K562 (cell line): ENCODE data around the gene YTHDC2. TPM values are rescaled to one million over a fixed set of nuclear protein-coding genes. Genes with fewer than 3 reads are reported as not detected.

Experiments used
- ATAC-seq: fragments of 200-7000 bp; cut with Tn5 transposase; 3 replicates; pipeline ENCODE4 v1.9.1; 2020; ENCODE audit warnings: moderate library complexity
- BruUV-seq: library from RNA; stranded (reverse); fragments of 400-500 nt; replicated peaks from 2 replicates; lab custom pipeline; 2021; lab: Mats Ljungman, UMichigan
- CTCF ChIA-PET: fragments of 300-600 bp; formaldehyde crosslinking; extraction: SDS; loops from one replicate; lab custom pipeline; 2021; ENCODE audit warnings: low intra/inter-chr PET ratio; lab: Yijun Ruan, JAX
- POLR2A ChIA-PET: fragments of 300-600, 350-650 bp; sonication (Branson Sonifier 250); formaldehyde crosslinking; extraction: SDS; loops from one replicate; lab custom pipeline; 2021; ENCODE audit warnings: antibody characterized with exemption, inconsistent platforms; lab: Yijun Ruan, JAX
- DNase-seq, 4 experiments: peaks; one replicate each; pipeline versions ENCODE4 v3.0.0 to v3.0.0-alpha.2; 2011 to 2018; ENCODE audit warnings: low spot score in 3 of 4, mixed read lengths in 3 of 4; ENCODE audit errors: extremely low read depth in 1 of 4
- FAIRE-seq: peaks from 2 replicates; lab custom pipeline; 2011; peaks lifted over from hg19 to GRCh38; lab: Jason Lieb, UNC
- H2AFZ ChIP-seq: 2 replicates; pipeline ENCODE4 v1.6.0; 2011; ENCODE audit warnings: low read depth, low read length, control low read depth, inconsistent platforms
- H3K27ac ChIP-seq: fragments of 200-600 bp; 3 replicates; pipeline ENCODE4 v1.8.0; 2011; ENCODE audit warnings: low read depth, mild to moderate bottlenecking, control low read depth, inconsistent platforms, low read length, moderate library complexity, mixed read lengths; ENCODE audit errors: extremely low read depth
- H3K27me3 ChIP-seq, 2 experiments: fragments of 300-600 bp in 1 of 2; 2 replicates in 1 of 2; 3 replicates in 1 of 2; pipeline versions ENCODE4 v1.6.0 to v1.8.0; 2011; ENCODE audit warnings: inconsistent platforms in 2 of 2, low read length in 2 of 2, mild to moderate bottlenecking in 1 of 2, mixed read lengths in 1 of 2, moderate library complexity in 1 of 2; ENCODE audit not compliant: control insufficient read depth in 2 of 2, insufficient read depth in 2 of 2
- H3K36me3 ChIP-seq: fragments of 300-600 bp; 3 replicates; pipeline ENCODE4 v1.8.0; 2011; ENCODE audit warnings: mild to moderate bottlenecking, low read length, inconsistent platforms; ENCODE audit not compliant: control insufficient read depth, insufficient read depth
- H3K4me1 ChIP-seq, 2 experiments: fragments of 200-600 bp in 1 of 2; replicated peaks in 1 of 2; 2 replicates in 1 of 2; 3 replicates in 1 of 2; pipeline versions ENCODE4 v1.5.1 to v1.8.0; 2011; ENCODE audit warnings: inconsistent platforms in 2 of 2, low read length in 2 of 2, mild to moderate bottlenecking in 1 of 2, mixed read lengths in 1 of 2, moderate library complexity in 1 of 2; ENCODE audit not compliant: control insufficient read depth in 2 of 2, insufficient read depth in 2 of 2
- H3K4me2 ChIP-seq: 2 replicates; pipeline ENCODE4 v1.6.1; 2011; ENCODE audit warnings: low read length, control low read depth, inconsistent platforms, mixed read lengths; ENCODE audit not compliant: insufficient read depth
- H3K4me3 ChIP-seq: fragments of 200-600 bp; sonication (generic), shearing (Covaris generic); 2 replicates; pipeline ENCODE4 v1.5.1; 2016; ENCODE audit warnings: control low read depth, inconsistent platforms
- H3K79me2 ChIP-seq: fragments of 200-600 bp; 3 replicates; pipeline ENCODE4 v1.8.0; 2011; ENCODE audit warnings: low read length, inconsistent platforms; ENCODE audit not compliant: control insufficient read depth, insufficient read depth
- H3K9ac ChIP-seq, 2 experiments: 2 replicates each; pipeline versions ENCODE4 v1.6.0 to v1.6.1; 2011; ENCODE audit warnings: low read depth in 2 of 2, low read length in 2 of 2, control low read depth in 1 of 2, inconsistent platforms in 1 of 2, mild to moderate bottlenecking in 1 of 2, mixed read lengths in 1 of 2; ENCODE audit not compliant: insufficient read depth in 1 of 2
- H3K9me1 ChIP-seq: one replicate; pipeline ENCODE4 v1.6.0; 2011; ENCODE audit warnings: inconsistent platforms, mild to moderate bottlenecking, low read length, moderate library complexity; ENCODE audit not compliant: control insufficient read depth, insufficient read depth
- H3K9me3 ChIP-seq: replicated peaks from 2 replicates; pipeline ENCODE4 v1.5.1; 2011; ENCODE audit warnings: low read depth, low read length, inconsistent platforms; ENCODE audit not compliant: control insufficient read depth, insufficient read depth
- H4K20me1 ChIP-seq: replicated peaks from 2 replicates; pipeline ENCODE4 v1.6.1; 2011; ENCODE audit warnings: low read length, inconsistent platforms, mixed read lengths; ENCODE audit not compliant: control insufficient read depth, insufficient read depth
- CEBPB ChIP-seq: fragments of 450-650 bp; IDR thresholded peaks from 2 replicates; pipeline ENCODE4 v1.6.1; 2016; ENCODE audit warnings: missing genetic modification characterization, missing compliant biosample characterization
- CEBPG ChIP-seq, 3 experiments: fragments of 200-800 bp in 1 of 3; sonication (Bioruptor generic) in 1 of 3; sonication (generic) in 1 of 3; formaldehyde crosslinking in 1 of 3; IDR thresholded peaks in 2 of 3; conservative IDR thresholded peaks in 1 of 3; 2 replicates each; pipeline versions ENCODE4 v1.6.1 to v1.8.0; 2016 to 2022; ENCODE audit warnings: missing compliant biosample characterization in 2 of 3, missing genetic modification characterization in 2 of 3, mild to moderate bottlenecking in 1 of 3, missing genetic modification reagents in 1 of 3
- MCM7 ChIP-seq, 2 experiments: fragments of 450-650 bp; IDR thresholded peaks; 2 replicates each; pipeline ENCODE4 v1.6.1; 2016 to 2018
- ZNF134 ChIP-seq: fragments of 250-450 bp; sonication (Bioruptor Pico); conservative IDR thresholded peaks from 2 replicates; pipeline ENCODE4 v1.4.0; 2020
- ZNF707 ChIP-seq: fragments of 250-450 bp; sonication (Bioruptor Pico); conservative IDR thresholded peaks from 2 replicates; pipeline ENCODE4 v1.8.0; 2022; ENCODE audit warnings: inconsistent platforms, mild to moderate bottlenecking, moderate library complexity
- WGBS: fragments of 100-300 bp; shearing (Covaris generic); methylation state at CpG from one replicate; pipeline ENCODE4 v1.1.6; 2016; ENCODE audit warnings: low coverage, mixed read lengths; ENCODE audit not compliant: insufficient coverage; ENCODE audit errors: missing lambda C conversion rate; 5-methylcytosine and 5-hydroxymethylcytosine counted together
- in situ Hi-C: fragments of 300-500 bp; cut with MboI; formaldehyde crosslinking; loops from 4 replicates; pipeline ENCODE4 v1.15.0; 2018; ENCODE audit warnings: inconsistent platforms, mixed read lengths
- intact Hi-C: fragments of 100-400 bp; cut with micrococcal nuclease; formaldehyde crosslinking; loops from 2 replicates; pipeline ENCODE4 v1.14.2; 2022
- polyA plus RNA-seq, 8 experiments: library from polyadenylated mRNA; depleted of rRNA in 4 of 8; stranded (reverse) in 5 of 8; unstranded in 3 of 8; fragments of >200 nt; fragmentation: Nextera tagmentation in 2 of 8; fragmentation: Illumina TruSeq in 1 of 8; extraction: Ambion mirVana in 2 of 8; extraction: Trizol in 1 of 8; gene quantifications; 2 replicates each; pipeline versions ENCODE4 v1.2.1 to v1.2.3, GENCODE V29; 2011 to 2014; ENCODE audit warnings: inconsistent platforms in 1 of 8, missing spikeins in 1 of 8
- total RNA-seq, 7 experiments: library from RNA; depleted of rRNA in 6 of 7; stranded (reverse); fragments of >200 nt in 6 of 7; fragmentation: Illumina TruSeq in 2 of 7; extraction: Trizol in 2 of 7; gene quantifications; 2 replicates each; pipeline versions ENCODE4 v1.2.1 to v1.2.3, GENCODE V29; 2011 to 2021; ENCODE audit warnings: low replicate concordance in 1 of 7

YTHDC2 gene
- total and polyA plus RNA-seq, 9 of the 15 experiments (the other 6 are each of a cell fraction or from before 2014, with no cell fraction given) = 2.7 to 21.6 (median 15.9) TPM

- no peak for TF ChIP-seq ZNF707 (CRISPR knock-in tag)
Observed at GRCh38 chr5:113606298-113607134, 93.0 kb downstream of the YTHDC2 start (continued).

GRCh38 chr5:113607361-113607760 lies 93.9 kb downstream of the YTHDC2 start:
- no peaks in the 10 kb centered on the region for H4K20me1 ChIP-seq
- H3K4me2 ChIP-seq = no peak overlapping the region
- H3K9me3 ChIP-seq = 0 out of 2 replicates have a peak, but pooled peaks cover 1% of the 10 kb centered on the region
- H3K9ac ChIP-seq = no peak overlapping the region
- no peaks in the 10 kb centered on the region for H3K27me3 ChIP-seq
- DNase-seq (no peak), ATAC-seq (no peak), FAIRE-seq (no peak)
- in situ Hi-C loops = no loop called here
- no peak overlapping the region for H3K4me3 ChIP-seq
- no peaks in the 10 kb centered on the region for H3K79me2 ChIP-seq
- POLR2A ChIA-PET = no interaction called here
- CTCF ChIA-PET = interaction anchor here (0.6 to 1.0 kb wide), 3 partner anchors 270 to 918 kb away, joined by 3 to 6 read pairs (median 5); no protein-coding TSS in a partner anchor
- peaks cover 0 to 5% of the 10 kb centered on the region in 2 experiments; a peak in 3 of 5 replicates for H3K4me1 ChIP-seq
- TF ChIP-seq CEBPG (CRISPR knock-in tag; IDR thresholded peaks at IDR 0.05) = no peak
- TF ChIP-seq CEBPG (tag; conservative IDR thresholded peaks at IDR 0.05 in 1 of 2, IDR thresholded peaks at IDR 0.05 in 1 of 2) = peak; percentile 50 to 84; a peak in 2 of 4 replicates
- TF ChIP-seq MCM7 (IDR thresholded peaks at IDR 0.05) = no peak
- peak; percentile 86 for TF ChIP-seq CEBPB (tag)
- no peak for TF ChIP-seq ZNF134 (CRISPR knock-in tag)
- intact Hi-C loops = loop anchor here (2.0 to 10.0 kb wide), 7 partner anchors 95 to 1430 kb away; partner anchors contain the start of gene YTHDC2
- peak overlapping the region; percentile 71 for H2AFZ ChIP-seq
- H3K36me3 ChIP-seq = no peaks in the 10 kb centered on the region
- H3K9me1 ChIP-seq = no peaks in the 10 kb centered on the region
- WGBS = 7% methylated on average over 2 of the region's 3 CpGs
- no TSS peak for BruUV-seq
- no peak overlapping the region for H3K27ac ChIP-seq
